ENCODE results near the gene KANSL1. TPM values are rescaled to one million over a fixed set of nuclear protein-coding genes. Genes with fewer than 3 reads are reported as not detected.
"Not testable (repeated sequence)": the region's sequence is repeated elsewhere in the genome, so short reads cannot be mapped to it uniquely, and the experiment has no call there.

The KANSL1 gene
- total RNA-seq, 2 donors from 2014 or later, result 73.5 to 130 TPM

DNA sequence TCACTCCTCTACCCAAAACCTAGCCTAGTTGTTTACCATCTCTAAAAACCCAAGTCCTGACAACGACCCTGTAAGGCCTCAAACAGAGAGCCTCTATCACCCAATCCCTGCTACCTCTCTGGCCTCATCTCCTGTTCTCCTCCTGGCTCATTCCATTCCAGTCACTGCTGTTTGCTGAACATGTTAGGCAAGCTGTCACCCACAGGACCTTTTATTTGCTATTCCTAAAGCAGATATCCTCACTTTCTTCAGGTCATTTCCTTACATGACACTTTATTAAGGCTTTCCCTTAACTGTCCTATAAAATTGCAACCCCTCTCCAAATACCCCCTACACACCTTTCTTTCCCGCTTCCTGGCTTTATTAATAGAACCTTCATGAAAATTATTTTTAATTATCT is 85.1 kb downstream of the KANSL1 start:
- Mint-ChIP-seq H3K36me3 (ENCODE audit: insufficient read depth in 2 of 2) (peaks cover 0 to 5% of the 10 kb centered on the region in 2 donors), H3K4me1 (ENCODE audit: low read depth) (peaks cover 74% of the 10 kb centered on the region), H3K27ac (peak overlapping the region; percentile 79), H3K9me3 (no peaks in the 10 kb centered on the region), H3K27me3 (ENCODE audit: low read depth) (no peaks in the 10 kb centered on the region), H3K4me3 (no peak overlapping the region)
- ATAC-seq (replicated peaks in 1 of 2) (no peak), DNase-seq (no peak)

DNA sequence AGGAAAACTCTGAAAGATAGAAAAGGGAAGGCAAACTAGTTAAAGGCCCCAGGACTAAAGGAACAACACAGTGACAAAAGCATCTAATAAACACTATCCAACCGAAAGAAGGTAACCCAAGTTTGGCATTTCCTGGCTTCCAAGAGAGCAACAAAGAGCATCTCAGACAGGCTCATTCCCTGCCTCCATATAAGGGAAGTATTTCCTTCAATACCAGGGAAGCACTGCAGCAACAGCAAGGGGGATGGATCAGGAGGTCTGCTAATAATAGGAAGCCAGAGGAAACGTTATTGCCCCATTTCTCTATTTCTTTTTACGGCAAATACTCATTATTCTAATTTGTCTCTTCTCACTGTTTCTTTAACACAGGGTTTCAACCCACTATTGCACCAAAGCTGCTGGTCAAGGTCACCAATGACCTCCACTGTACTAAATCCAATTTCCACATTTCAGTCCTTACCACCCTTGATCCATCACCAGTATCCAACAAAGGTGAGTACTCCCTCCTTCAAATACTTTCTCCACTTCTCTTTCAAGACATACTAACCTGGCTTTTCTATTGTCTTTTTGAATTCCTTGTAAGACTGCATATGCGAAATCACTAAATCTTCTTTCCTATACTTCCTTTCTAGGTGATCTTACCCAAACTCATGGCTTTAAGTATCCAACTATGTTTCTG is 86.1 kb downstream of the KANSL1 start:
- peaks cover 0 to 5% of the 10 kb centered on the region in 2 donors for H3K36me3 Mint-ChIP-seq (ENCODE audit: insufficient read depth in 2 of 2)
- ATAC-seq (replicated peaks in 1 of 2) (no peak), DNase-seq (no peak)
- peaks cover 80% of the 10 kb centered on the region for H3K4me1 Mint-ChIP-seq (ENCODE audit: low read depth)
- H3K9me3 Mint-ChIP-seq, result no peaks in the 10 kb centered on the region
- H3K4me3 Mint-ChIP-seq, result no peak overlapping the region
- peak overlapping the region; percentile 15 for H3K27ac Mint-ChIP-seq
- H3K27me3 Mint-ChIP-seq (ENCODE audit: low read depth), result no peaks in the 10 kb centered on the region

DNA sequence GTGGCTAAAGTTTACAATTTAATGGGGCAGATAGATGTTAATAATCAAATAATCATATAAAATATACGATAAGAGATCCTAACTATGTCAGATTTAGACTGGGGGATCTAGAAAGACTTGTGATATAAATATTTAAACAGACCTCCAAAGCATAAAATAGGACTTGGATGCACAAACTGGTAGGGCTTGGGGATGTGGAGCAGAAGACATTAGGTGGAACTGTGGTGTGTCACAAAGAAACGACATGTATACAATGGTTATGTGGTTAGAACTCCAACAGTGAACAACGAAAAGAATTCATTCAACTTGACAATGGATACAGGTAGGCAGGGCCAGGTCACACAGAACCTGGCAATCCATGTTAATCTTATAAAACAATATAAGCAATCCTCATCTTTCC is 90.4 kb downstream of the KANSL1 start:
- Mint-ChIP-seq H3K4me3 (peak overlapping the region in 1 of 2 donors; percentile 18), H3K4me1 (ENCODE audit: low read depth) (peaks cover 64% of the 10 kb centered on the region), H3K27ac (peak overlapping the region; percentile 59)
- not testable (repeated sequence) for H3K27me3 Mint-ChIP-seq (ENCODE audit: low read depth); H3K36me3 Mint-ChIP-seq (ENCODE audit: insufficient read depth in 2 of 2); H3K9me3 Mint-ChIP-seq; ATAC-seq (replicated peaks in 1 of 2); DNase-seq

DNA sequence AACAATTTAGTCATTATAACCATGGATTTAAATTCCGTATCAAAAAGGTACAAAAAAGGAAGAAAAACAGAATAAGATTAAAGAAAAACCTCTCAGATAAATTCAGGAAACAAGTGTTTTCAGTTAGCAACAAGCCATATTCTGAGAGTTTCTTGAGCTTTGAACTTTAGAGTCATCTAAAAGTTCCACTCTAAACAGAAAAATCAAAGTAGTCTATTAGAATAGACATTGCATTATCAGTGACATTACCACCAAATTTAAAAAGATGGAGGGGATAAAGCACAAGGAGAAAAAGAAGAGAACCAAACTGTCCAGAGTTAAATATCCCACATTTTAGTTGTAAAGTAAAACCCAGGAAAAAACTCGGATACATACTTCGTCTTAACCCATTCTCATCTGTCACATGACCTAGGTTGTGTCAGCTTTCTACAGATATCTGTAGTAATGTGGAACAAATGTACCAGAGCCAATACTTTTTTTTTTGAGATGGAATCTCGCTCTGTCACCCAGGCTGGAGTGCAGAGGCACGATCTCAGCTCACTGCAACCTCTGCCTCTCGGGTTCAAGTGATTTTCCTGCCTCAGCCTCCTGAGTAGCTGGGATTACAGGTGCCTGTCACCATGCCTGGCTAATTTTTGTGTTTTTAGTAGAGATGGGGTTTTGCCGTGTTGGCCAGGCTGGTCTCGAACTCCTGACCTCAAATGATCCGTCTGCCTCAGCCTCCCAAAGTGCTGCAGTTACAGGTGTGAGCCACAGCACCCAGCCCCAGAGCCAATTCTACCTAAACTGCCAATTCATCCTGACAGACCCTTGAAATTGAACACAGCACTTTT is 91.2 kb downstream of the KANSL1 start:
- H3K4me1 Mint-ChIP-seq (ENCODE audit: low read depth), result peaks cover 61% of the 10 kb centered on the region
- not testable (repeated sequence) for DNase-seq; ATAC-seq (replicated peaks in 1 of 2); H3K27me3 Mint-ChIP-seq (ENCODE audit: low read depth); H3K9me3 Mint-ChIP-seq; H3K36me3 Mint-ChIP-seq (ENCODE audit: insufficient read depth in 2 of 2)
- H3K27ac Mint-ChIP-seq, result peak overlapping the region; percentile 70
- peak overlapping the region; percentile 68 to 71 for H3K4me3 Mint-ChIP-seq

DNA sequence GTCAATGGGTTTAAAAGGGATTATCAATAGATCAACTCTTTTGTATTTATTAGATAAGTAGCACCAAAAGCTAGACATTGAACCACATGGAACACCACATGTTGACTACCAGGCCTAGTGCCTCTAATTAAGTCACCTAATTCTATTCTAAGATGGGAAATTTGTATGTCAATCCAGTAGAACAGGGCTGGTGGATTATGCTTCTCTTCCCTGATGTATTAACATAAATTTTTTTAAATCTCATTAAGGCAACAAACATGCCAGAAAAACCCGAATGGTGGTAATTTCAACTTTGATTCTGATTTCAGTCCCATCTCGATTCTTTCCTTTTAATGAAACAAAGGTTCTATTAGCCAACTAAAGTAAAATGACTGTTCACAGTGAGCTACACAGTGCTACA is 92.6 kb downstream of the KANSL1 start:
- H3K4me3 Mint-ChIP-seq, result peak overlapping the region; percentile 68 to 73
- DNase-seq, result no peak
- peaks cover 0 to 3% of the 10 kb centered on the region in 2 donors for H3K36me3 Mint-ChIP-seq (ENCODE audit: insufficient read depth in 2 of 2)
- no peaks in the 10 kb centered on the region for H3K9me3 Mint-ChIP-seq
- no peaks in the 10 kb centered on the region for H3K27me3 Mint-ChIP-seq (ENCODE audit: low read depth)
- peak overlapping the region; percentile 88 for H3K27ac Mint-ChIP-seq
- no peak for ATAC-seq (replicated peaks in 1 of 2)
- H3K4me1 Mint-ChIP-seq (ENCODE audit: low read depth), result peaks cover 55% of the 10 kb centered on the region

DNA sequence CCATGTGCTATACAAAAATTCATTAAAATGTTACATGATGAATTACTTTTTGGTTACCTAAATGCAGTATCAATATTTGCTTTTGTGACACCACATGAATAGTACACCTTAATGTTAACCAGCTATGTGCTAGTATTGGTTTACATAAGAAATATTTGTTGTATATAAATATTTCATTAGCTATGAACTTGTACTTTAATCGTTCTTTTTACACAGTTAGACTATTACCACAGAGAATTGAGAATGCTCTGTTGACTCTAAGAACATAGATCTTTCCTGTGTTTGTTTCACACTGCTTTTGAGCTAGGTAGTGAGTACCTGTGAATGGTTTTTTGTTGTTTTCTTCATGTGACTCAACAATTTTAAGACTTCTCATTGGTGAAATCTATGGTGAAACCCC is 93.4 kb downstream of the KANSL1 start:
- H3K36me3 Mint-ChIP-seq (ENCODE audit: insufficient read depth in 2 of 2), result peaks cover 0 to 3% of the 10 kb centered on the region in 2 donors
- no peak for DNase-seq
- peaks cover 55% of the 10 kb centered on the region for H3K4me1 Mint-ChIP-seq (ENCODE audit: low read depth)
- H3K27ac Mint-ChIP-seq, result no peak overlapping the region
- no peak overlapping the region for H3K4me3 Mint-ChIP-seq
- H3K9me3 Mint-ChIP-seq, result no peaks in the 10 kb centered on the region
- H3K27me3 Mint-ChIP-seq (ENCODE audit: low read depth), result no peaks in the 10 kb centered on the region
- ATAC-seq (replicated peaks in 1 of 2), result no peak

DNA sequence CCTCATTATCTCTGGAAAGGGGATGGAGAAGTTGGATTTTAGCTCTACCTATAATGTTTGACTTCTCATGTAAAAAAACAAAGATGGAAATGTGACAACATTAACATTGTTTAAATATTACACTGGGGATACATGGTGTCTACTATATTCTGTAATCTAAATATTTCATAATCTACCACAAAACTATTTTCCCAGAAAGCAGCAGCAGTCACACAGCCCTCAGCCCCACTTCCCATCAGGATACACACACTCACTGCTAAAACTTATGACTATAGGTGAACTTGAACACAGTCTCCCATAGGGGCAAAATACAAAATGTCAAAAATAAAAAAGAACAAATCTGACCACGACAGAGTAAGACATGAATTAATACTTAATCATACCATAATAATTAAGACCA is 95.7 kb downstream of the KANSL1 start:
- Mint-ChIP-seq H3K27me3 (ENCODE audit: low read depth) (no peaks in the 10 kb centered on the region), H3K36me3 (ENCODE audit: insufficient read depth in 2 of 2) (peaks cover 0 to 3% of the 10 kb centered on the region in 2 donors), H3K4me3 (no peak overlapping the region), H3K4me1 (ENCODE audit: low read depth) (peaks cover 53% of the 10 kb centered on the region), H3K27ac (peak overlapping the region; percentile 45), H3K9me3 (no peaks in the 10 kb centered on the region)
- DNase-seq (no peak), ATAC-seq (replicated peaks in 1 of 2) (no peak)

DNA sequence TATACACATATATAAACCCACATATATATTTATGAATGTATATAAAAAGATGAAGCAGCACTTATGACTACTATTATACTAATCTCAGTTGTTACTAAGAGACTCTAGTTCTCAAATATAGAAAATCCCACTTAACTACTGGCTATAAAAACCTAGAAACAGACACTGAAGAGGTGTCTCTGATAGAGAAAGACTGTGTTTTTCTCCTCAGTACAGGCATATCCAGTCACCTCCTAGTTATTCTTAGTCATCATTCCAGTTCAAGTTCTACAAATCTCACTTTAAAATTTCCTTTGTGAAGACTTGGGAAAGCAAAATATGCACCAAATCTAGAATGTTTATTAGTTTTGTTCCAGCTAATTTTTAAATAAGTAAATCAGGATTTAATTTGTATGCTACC is 100.2 kb downstream of the KANSL1 start:
- Mint-ChIP-seq H3K4me3 (no peak overlapping the region), H3K9me3 (no peaks in the 10 kb centered on the region), H3K27ac (no peak overlapping the region), H3K4me1 (ENCODE audit: low read depth) (peaks cover 53% of the 10 kb centered on the region), H3K36me3 (ENCODE audit: insufficient read depth in 2 of 2) (peaks cover 0 to 23% of the 10 kb centered on the region in 2 donors), H3K27me3 (ENCODE audit: low read depth) (no peaks in the 10 kb centered on the region)
- no peak for DNase-seq
- ATAC-seq (replicated peaks in 1 of 2), result no peak

DNA sequence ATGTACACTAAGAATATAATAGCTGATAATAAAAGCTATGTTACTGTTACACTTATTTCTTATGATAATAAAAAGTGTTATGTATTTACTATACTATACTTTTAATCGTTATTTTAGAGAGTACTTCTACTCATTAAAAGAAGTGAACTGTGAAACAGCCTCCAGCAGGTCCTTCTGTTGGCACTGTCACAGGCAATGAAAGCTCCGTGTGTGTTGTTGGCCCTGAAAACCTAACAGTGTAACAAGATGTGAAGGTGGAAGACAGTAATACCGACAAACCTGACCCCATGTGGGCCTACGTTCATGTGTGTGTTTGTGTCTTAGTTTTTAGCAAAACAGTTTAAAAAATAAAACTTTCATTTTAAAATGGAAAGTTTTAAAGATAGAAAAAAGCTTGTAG is 102.4 kb downstream of the KANSL1 start:
- no peak overlapping the region for H3K4me3 Mint-ChIP-seq
- H3K4me1 Mint-ChIP-seq (ENCODE audit: low read depth), result peaks cover 53% of the 10 kb centered on the region
- no peaks in the 10 kb centered on the region for H3K27me3 Mint-ChIP-seq (ENCODE audit: low read depth)
- H3K27ac Mint-ChIP-seq, result no peak overlapping the region
- no peak for DNase-seq
- ATAC-seq (replicated peaks in 1 of 2), result no peak
- H3K9me3 Mint-ChIP-seq, result no peaks in the 10 kb centered on the region
- peaks cover 0 to 20% of the 10 kb centered on the region in 2 donors for H3K36me3 Mint-ChIP-seq (ENCODE audit: insufficient read depth in 2 of 2)

DNA sequence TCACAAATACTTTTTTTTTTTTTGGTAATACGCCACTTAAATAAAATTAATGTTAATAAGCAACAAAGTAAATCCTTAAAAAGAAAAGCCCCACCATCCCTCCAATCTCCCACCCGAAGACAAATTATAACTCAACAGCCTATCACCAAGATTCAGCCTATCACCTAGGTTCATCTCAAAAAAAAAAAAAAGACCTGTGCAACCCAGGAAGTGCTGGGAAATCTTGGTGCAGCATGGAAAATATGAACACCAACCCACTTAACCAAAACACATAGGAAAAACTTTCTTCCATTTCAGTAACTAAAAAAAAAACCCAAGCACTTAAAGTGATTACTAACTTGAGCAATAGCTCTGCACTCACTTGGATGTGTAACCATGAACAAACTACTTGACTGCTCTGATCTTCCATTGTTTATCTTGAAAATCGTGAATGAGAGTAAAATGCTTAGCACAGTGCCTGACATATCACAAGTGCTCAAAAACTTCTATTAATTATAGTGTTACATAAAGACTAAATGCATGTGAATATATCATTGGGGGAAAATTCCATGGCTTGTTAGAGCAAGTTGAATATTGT is 103.8 kb downstream of the KANSL1 start:
- Mint-ChIP-seq H3K27me3 (ENCODE audit: low read depth) (no peaks in the 10 kb centered on the region), H3K9me3 (no peaks in the 10 kb centered on the region), H3K4me1 (ENCODE audit: low read depth) (peaks cover 63% of the 10 kb centered on the region), H3K27ac (peak overlapping the region; percentile 47), H3K36me3 (ENCODE audit: insufficient read depth in 2 of 2) (peaks cover 0 to 22% of the 10 kb centered on the region in 2 donors), H3K4me3 (no peak overlapping the region)
- ATAC-seq (replicated peaks in 1 of 2) (peak in 1 of 2 donors; percentile 24), DNase-seq (no peak)

DNA sequence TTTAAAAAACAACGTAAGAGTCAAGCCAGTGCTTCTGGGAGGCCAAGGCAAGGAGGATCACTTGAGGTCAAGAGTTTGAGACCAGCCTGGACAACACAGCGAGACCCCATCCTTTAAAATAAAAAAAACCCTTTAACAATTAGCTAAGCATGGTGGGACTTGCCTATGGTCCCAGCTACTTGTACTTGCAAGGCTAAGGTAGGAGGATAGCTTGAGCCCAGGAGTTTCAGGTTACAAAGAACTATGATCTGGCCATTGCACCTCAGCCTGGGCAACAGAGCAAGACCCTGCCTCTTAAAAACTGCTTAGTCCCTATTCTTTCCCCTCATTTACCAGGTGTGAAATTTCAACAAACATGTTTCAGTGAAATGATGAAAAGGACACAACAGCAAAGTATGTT is 104.6 kb downstream of the KANSL1 start:
- Mint-ChIP-seq H3K4me3 (no peak overlapping the region), H3K4me1 (ENCODE audit: low read depth) (peaks cover 62% of the 10 kb centered on the region), H3K27me3 (ENCODE audit: low read depth) (no peaks in the 10 kb centered on the region), H3K36me3 (ENCODE audit: insufficient read depth in 2 of 2) (peaks cover 0 to 22% of the 10 kb centered on the region in 2 donors), H3K27ac (no peak overlapping the region), H3K9me3 (no peaks in the 10 kb centered on the region)
- no peak for ATAC-seq (replicated peaks in 1 of 2)
- no peak for DNase-seq

DNA sequence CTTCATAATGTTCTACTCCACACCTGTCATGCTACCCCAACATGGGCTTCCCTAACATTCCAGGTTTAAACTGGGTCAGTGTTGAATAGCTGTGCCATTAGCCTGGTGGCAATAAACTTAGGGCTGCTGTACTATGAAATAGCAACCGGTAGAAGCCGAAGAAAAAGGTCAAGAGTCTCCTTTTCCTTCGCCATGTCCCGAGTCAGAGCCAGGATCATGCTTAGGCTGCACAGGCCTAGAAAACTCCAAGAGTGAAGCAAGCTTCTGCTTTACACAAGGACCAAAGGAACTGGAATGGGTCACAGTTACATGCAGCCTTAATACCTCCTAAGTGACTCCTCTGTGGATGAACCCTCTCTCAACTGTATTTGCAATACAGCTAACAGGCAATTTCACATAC is 105.4 kb downstream of the KANSL1 start:
- H3K9me3 Mint-ChIP-seq; H3K4me3 Mint-ChIP-seq; H3K27ac Mint-ChIP-seq; DNase-seq; H3K27me3 Mint-ChIP-seq (ENCODE audit: low read depth); ATAC-seq (replicated peaks in 1 of 2): not testable (repeated sequence)
- Mint-ChIP-seq H3K4me1 (ENCODE audit: low read depth) (peaks cover 63% of the 10 kb centered on the region), H3K36me3 (ENCODE audit: insufficient read depth in 2 of 2) (peaks cover 0 to 22% of the 10 kb centered on the region in 2 donors)

DNA sequence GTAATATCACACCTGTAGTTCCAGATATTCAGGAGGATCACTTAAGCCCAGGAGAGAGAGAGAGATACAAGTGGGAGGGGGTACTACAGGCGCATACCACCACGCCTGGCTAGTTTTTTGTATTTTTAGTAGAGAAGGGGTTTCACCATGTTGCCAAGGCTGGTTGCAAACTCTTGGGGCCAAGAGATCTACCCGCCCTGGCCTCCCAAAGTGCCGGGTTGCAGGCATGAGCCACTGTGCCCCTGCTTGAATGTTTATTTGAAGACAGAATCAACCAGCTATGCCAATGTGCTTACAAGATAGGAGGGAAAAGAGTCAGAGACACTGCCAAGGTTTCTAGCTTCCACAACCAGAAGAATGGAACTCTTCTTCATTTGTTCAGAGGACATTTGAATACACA is 106.4 kb downstream of the KANSL1 start:
- no peak for DNase-seq
- H3K4me3 Mint-ChIP-seq, result no peak overlapping the region
- peaks cover 0 to 18% of the 10 kb centered on the region in 2 donors for H3K36me3 Mint-ChIP-seq (ENCODE audit: insufficient read depth in 2 of 2)
- H3K27me3 Mint-ChIP-seq (ENCODE audit: low read depth), result no peaks in the 10 kb centered on the region
- H3K4me1 Mint-ChIP-seq (ENCODE audit: low read depth), result peaks cover 64% of the 10 kb centered on the region
- ATAC-seq (replicated peaks in 1 of 2), result no peak
- no peaks in the 10 kb centered on the region for H3K9me3 Mint-ChIP-seq
- no peak overlapping the region for H3K27ac Mint-ChIP-seq
